Epithelial cell of esophagus (primary cell): Measurements from ENCODE around the gene POLR2I.
"Not testable (repeated sequence)": the region's sequence is repeated elsewhere in the genome, so short reads cannot be mapped to it uniquely, and the experiment has no call there.

Experiments
- DNase-seq: peaks from one replicate; pipeline ENCODE4 v3.0.0; 2010; ENCODE audit warnings: low read depth
- H3K4me3 ChIP-seq: 2 replicates; pipeline ENCODE4 v1.5.1; 2011; ENCODE audit warnings: mild to moderate bottlenecking, low read length, control low read depth
- TF ChIP-seq, protein P1 (sequence below): IDR thresholded peaks from 2 replicates; pipeline ENCODE4 v1.5.1; 2011; ENCODE audit warnings: low read depth, mild to moderate bottlenecking, low read length, control low read depth, inconsistent platforms; ENCODE audit not compliant: insufficient read depth; ENCODE audit errors: missing control alignments

Gene POLR2I

DNA sequence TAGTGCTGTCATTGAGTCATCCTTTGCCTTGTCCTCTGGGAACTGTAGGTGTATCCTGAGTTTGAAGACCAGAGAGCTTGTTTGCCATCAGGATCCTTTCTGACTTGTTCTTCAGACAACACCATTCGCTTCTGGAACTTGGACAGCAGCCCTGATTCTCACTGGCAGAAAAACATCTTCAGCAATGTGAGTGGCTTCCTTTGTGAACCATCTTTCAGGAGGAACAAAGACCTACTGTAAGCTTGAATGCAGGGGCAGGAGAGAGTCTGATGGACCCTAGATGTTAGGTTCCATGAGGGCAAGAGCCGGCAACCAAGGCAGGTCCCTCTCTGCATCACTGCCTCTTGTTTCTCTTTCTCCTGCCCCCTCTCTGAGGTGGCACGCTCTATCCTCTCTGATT lies 33.3 kb downstream of the POLR2I start:
- TF ChIP-seq, protein P1, sequence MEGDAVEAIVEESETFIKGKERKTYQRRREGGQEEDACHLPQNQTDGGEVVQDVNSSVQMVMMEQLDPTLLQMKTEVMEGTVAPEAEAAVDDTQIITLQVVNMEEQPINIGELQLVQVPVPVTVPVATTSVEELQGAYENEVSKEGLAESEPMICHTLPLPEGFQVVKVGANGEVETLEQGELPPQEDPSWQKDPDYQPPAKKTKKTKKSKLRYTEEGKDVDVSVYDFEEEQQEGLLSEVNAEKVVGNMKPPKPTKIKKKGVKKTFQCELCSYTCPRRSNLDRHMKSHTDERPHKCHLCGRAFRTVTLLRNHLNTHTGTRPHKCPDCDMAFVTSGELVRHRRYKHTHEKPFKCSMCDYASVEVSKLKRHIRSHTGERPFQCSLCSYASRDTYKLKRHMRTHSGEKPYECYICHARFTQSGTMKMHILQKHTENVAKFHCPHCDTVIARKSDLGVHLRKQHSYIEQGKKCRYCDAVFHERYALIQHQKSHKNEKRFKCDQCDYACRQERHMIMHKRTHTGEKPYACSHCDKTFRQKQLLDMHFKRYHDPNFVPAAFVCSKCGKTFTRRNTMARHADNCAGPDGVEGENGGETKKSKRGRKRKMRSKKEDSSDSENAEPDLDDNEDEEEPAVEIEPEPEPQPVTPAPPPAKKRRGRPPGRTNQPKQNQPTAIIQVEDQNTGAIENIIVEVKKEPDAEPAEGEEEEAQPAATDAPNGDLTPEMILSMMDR: no peak
- no peak for DNase-seq
- no peak overlapping the region for H3K4me3 ChIP-seq

DNA sequence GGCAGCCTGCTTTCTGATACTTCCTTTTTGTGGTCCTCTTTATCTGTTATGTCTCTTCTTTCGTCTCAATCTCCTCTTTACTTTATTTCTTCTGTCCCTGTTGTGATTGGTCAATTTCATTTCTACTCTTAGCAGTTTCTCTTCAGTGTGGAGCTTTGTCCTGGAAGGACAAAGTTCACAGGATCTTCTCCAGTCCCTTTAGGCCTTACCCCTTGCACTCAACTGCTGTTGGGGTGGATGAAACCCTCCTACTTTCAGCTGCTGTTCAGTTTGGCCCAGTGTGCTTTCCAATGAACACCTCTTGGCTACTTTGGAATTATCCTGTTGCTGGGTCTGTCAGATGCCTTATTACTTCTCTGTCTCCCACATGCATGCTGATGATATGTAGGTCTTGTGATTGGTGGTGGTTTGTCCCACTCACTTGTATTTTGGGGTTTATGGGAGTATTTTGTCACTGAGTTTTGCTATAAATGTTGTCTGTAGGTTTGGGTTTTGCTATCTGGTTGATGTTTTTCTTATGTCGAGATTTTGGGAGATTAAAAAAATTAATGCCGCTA lies 35.2 kb downstream of the POLR2I start:
- DNase-seq: no peak
- H3K4me3 ChIP-seq: no peak overlapping the region
- TF ChIP-seq, protein P1: no peak

DNA sequence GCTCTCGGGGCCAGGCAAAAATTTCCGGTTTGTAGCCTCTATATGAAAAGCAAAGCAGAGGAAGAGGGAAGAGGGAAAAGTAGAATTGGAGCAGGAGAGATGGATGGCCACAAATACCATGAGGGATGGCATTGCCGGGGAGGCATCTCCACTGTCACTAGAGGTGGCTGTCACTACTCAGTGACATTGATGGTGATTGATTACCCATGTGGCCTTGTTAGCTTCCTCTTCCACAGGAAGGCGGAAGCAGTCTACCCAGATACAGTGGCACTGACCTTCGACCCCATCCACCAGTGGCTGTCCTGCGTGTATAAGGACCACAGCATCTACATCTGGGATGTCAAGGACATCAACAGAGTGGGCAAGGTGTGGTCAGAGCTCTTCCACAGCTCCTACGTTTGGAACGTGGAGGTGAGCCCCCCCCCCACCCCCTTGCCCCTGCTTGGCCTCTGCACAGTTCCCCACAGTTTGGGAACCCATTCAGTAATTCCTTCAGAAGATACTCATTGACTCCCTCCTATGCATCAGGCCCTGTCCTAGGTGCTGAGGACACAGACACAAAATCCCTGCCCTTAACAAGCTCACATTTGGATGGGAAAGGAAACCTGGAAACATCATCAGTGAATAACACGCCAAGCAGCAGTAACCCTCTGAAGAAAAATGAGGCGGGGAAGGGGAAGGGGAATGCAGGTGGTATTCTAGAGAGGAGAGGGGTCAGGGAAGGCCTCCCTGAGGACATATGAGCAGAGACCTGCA lies 41.4 kb downstream of the POLR2I start:
- TF ChIP-seq, protein P1: no peak
- no peak overlapping the region for H3K4me3 ChIP-seq
- no peak for DNase-seq

DNA sequence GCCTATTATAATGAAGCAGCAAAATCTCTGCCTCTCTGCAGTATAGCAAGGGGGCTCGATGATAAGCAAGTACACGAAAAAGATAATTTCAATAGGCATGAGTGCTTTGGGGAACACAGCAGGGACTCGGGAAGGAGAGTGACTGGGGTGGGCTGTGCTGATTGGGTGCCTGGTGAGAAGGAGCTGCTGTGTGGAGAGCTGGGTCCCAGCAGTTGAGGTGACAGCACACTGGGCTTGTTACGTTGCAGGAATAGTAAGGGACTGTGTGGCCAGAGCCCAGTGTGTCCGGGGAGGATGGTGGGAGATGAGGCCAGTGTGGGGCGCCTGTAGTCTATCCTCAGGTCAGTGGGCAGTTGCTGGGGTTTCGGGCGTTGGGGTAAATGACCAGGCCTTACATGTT lies 42.6 kb downstream of the POLR2I start:
- no peak for DNase-seq
- TF ChIP-seq, protein P1: no peak
- no peak overlapping the region for H3K4me3 ChIP-seq

DNA sequence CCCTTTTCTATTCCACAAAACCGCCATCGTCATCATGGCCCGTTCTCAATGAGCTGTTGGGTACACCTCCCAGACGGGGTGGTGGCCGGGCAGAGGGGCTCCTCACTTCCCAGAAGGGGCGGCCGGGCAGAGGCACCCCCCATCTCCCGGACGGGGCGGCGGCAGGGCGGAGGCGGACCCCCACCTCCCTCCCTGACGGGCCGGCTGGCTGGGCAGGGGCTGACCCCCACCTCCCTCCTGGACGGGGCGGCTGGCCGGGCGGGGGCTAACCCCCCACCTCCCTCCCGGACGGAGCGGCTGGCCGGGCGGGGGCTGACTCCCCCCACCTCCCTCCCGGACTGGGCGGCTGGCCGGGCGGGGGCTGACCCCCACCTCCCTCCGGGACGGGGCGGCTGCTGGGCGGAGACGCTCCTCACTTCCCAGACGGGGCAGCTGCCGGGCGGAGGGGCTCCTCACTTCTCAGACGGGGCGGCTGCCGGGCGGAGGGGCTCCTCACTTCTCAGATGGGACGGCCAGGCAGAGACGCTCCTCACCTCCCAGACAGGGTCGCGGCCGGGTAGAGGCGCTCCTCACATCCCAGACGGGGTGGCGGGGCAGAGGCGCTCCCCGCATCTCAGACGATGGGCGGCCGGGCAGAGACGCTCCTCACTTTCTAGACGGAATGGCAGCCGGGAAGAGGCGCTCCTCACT lies 45.7 kb downstream of the POLR2I start:
- not testable (repeated sequence) for DNase-seq, H3K4me3 ChIP-seq

DNA sequence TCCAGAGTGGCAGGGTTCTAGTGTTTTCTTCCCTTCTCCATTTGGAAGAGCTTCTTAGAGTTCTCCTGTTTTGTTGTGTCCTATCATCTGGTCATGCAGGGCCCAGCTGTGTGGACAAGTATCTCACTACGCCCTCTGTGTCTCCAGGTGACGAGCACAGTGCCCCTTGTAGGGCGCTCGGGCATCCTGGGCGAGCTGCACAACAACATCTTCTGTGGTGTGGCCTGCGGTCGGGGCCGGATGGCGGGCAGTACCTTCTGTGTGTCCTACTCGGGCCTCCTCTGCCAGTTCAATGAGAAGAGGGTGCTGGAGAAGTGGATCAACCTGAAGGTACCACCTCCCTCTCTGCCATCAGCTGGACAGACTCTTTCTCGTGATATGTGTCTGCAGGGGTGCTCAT lies 47.0 kb downstream of the POLR2I start:
- no peak for DNase-seq
- TF ChIP-seq, protein P1: no peak
- H3K4me3 ChIP-seq: no peak overlapping the region

DNA sequence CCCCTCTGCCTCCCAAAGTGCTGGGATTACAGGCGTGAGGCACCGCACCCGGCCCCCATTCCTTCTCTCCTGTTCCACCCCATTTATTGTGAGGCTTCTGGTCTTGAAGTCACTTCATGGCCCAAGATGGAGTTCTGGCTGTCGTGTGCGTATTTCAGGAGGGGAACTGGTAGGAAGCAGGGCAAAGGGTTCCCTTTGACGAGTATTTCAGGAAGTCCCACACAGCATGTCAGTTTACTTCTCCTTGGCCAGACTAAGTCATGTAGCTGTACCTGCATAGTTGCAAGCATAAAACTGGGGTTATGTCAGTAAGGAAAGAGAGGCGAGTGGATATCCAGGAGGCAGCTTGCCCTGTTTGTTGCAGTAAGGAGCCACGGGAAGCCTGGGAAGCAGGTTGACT lies 49.8 kb downstream of the POLR2I start:
- TF ChIP-seq, protein P1: no peak
- no peak for DNase-seq
- H3K4me3 ChIP-seq: no peak overlapping the region
